ENCODE data around the gene SLC12A4. TPM values are rescaled to one million over a fixed set of nuclear protein-coding genes. Genes with fewer than 3 reads are reported as not detected.
A peak's percentile ranks its signal among the peaks of the same experiment; 100 is the strongest.
"Not testable (repeated sequence)": the region's sequence is repeated elsewhere in the genome, so short reads cannot be mapped to it uniquely, and the experiment has no call there.

Gene SLC12A4
- total and polyA plus RNA-seq, 4 donors, result 32.9 to 103 (median 65.9) TPM

DNA sequence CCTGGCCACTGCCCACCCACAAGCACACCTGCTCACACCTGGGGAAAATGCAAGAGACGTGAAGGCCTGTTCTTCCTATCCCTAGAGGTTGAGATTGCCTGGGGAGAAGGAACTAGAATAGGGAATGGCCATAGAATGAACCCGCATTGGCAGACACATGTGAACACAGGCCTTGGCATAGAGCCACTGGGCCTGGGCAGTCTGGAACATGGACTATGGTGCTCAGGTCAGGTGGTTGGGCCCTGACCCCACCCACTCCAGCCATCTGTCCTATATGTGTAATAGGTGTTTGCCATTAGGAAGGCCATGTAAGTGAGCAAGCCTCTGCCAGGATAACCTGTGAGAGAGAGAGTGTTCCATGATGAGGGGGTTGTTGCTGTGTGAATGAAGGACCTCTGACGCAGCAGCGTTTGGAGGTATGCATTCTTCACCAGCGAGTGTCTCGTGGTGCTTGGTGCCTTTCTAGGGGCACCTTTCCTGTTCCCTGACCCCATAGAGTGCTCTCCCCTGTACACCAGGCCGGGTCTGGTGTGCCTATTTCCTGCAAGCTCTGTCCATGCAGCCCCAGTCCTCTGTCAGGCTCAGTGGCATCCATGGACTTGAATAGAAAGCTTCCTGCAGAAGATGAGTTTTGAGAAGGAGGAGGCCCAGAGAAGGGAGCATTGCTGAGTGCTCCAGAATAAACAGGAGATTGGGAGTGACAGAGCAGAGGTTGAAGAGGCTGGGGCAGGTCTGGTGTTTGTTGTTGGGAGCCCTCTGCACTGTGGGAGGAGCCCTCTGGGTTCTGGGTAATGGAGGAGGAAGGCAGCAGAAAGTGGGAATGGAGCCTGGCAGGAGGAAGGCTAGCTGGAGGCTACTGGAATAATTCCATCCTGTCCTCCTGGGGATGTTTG lies 52.4 kb downstream of the SLC12A4 start:
- TF ChIP-seq, protein P1, sequence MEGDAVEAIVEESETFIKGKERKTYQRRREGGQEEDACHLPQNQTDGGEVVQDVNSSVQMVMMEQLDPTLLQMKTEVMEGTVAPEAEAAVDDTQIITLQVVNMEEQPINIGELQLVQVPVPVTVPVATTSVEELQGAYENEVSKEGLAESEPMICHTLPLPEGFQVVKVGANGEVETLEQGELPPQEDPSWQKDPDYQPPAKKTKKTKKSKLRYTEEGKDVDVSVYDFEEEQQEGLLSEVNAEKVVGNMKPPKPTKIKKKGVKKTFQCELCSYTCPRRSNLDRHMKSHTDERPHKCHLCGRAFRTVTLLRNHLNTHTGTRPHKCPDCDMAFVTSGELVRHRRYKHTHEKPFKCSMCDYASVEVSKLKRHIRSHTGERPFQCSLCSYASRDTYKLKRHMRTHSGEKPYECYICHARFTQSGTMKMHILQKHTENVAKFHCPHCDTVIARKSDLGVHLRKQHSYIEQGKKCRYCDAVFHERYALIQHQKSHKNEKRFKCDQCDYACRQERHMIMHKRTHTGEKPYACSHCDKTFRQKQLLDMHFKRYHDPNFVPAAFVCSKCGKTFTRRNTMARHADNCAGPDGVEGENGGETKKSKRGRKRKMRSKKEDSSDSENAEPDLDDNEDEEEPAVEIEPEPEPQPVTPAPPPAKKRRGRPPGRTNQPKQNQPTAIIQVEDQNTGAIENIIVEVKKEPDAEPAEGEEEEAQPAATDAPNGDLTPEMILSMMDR (IDR thresholded peaks at IDR 0.05; ENCODE audit: control extremely low read depth, extremely low read depth), result no peak
- peak overlapping the region in 1 of 2 donors; percentile 92 for H3K27ac ChIP-seq (ENCODE audit: low read depth in 1 of 2, low read length in 1 of 2)
- H3K9me3 ChIP-seq (ENCODE audit: control insufficient read depth in 4 of 4, insufficient read depth in 3 of 4, low read length in 3 of 4), result no peaks in the 10 kb centered on the region
- no peak for DNase-seq
- no peaks in the 10 kb centered on the region for H3K27me3 ChIP-seq (ENCODE audit: control insufficient read depth in 3 of 3, insufficient read depth in 3 of 3, low read length in 2 of 3)
- H3K36me3 ChIP-seq (ENCODE audit: control insufficient read depth in 4 of 4, insufficient read depth in 4 of 4, low read length in 4 of 4), result peaks cover 0 to 34% (median 21%) of the 10 kb centered on the region in 4 donors
- 77 to 94% methylated on average over 7 of the region's 7 CpGs for WGBS, 2 donors
- no peak for ATAC-seq (ENCODE audit: insufficient read depth, low FRiP score)
- H3K4me3 ChIP-seq, result no peak overlapping the region
- peaks cover 0 to 14% (median 3%) of the 10 kb centered on the region in 5 donors for H3K4me1 ChIP-seq (ENCODE audit: control insufficient read depth in 5 of 5, insufficient read depth in 5 of 5, low read length in 5 of 5)
- no peak overlapping the region for H3K9ac ChIP-seq (ENCODE audit: insufficient read depth in 1 of 2, low read length in 2 of 2)

DNA sequence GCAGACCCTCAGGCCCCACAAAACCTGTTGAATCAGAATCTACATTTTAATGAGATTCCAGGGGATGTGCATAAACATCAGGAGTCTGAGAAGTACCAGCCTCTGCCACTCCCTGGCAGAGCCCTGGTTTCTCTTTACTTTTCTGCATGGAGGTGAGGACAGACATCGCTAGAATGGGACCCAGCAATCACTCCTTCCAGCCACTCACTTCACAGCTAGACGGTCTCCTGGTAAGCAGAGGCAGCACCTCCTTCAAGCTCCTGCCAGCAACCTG lies 53.0 kb downstream of the SLC12A4 start:
- not testable (repeated sequence) for H3K9me3 ChIP-seq (ENCODE audit: control insufficient read depth in 4 of 4, insufficient read depth in 3 of 4, low read length in 3 of 4); H3K27me3 ChIP-seq (ENCODE audit: control insufficient read depth in 3 of 3, insufficient read depth in 3 of 3, low read length in 2 of 3); H3K4me3 ChIP-seq; H3K27ac ChIP-seq (ENCODE audit: low read depth in 1 of 2, low read length in 1 of 2); H3K9ac ChIP-seq (ENCODE audit: insufficient read depth in 1 of 2, low read length in 2 of 2); ATAC-seq (ENCODE audit: insufficient read depth, low FRiP score); DNase-seq
- Histone ChIP-seq H3K4me1 (ENCODE audit: control insufficient read depth in 5 of 5, insufficient read depth in 5 of 5, low read length in 5 of 5) (peaks cover 0 to 15% (median 3%) of the 10 kb centered on the region in 5 donors), H3K36me3 (ENCODE audit: control insufficient read depth in 4 of 4, insufficient read depth in 4 of 4, low read length in 4 of 4) (peaks cover 0 to 38% (median 24%) of the 10 kb centered on the region in 4 donors)
- 61 to 100% methylated on average over 1 to 2 of the region's 2 CpGs for WGBS, 2 donors

DNA sequence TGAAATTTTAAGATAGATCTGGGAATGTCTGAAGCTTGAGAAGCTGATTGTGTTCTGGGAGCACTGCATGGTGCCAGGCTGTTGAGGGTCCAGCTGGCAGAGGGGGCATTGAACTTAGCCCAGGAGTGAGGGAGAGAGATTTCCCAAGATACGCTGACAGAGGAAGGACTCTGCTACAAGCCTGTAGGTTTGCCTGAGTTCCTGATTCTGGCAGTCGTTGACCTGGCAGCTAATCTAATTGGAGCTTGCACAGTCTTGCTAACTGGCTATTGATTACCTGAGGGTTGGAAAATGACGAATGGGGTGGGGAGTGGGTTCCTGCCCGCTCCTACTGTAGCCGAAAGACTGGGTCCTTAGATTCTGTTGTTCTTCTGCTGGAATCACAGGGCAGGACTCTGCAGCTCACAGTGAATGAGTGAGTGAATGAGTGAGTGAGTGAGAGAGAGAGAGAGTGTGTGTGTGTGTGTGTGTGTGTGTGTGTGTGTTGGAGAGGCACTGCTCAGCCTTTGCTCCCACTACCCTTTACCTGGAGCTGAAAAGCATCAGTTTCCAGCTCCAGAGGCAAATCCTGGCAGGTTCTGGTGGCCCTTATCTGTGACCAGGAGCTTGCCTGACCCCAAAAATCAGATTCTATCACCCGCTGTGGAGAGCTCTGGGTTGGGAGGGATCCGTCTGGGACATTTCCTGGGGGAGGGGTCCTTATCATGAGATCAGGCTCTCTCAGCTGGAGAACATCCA lies 53.5 kb downstream of the SLC12A4 start:
- no peaks in the 10 kb centered on the region for H3K27me3 ChIP-seq (ENCODE audit: control insufficient read depth in 3 of 3, insufficient read depth in 3 of 3, low read length in 2 of 3)
- ATAC-seq (ENCODE audit: insufficient read depth, low FRiP score), result no peak
- peaks cover 0 to 15% (median 3%) of the 10 kb centered on the region in 5 donors for H3K4me1 ChIP-seq (ENCODE audit: control insufficient read depth in 5 of 5, insufficient read depth in 5 of 5, low read length in 5 of 5)
- no peak overlapping the region for H3K4me3 ChIP-seq
- H3K36me3 ChIP-seq (ENCODE audit: control insufficient read depth in 4 of 4, insufficient read depth in 4 of 4, low read length in 4 of 4), result peaks cover 0 to 40% (median 26%) of the 10 kb centered on the region in 4 donors
- 80 to 83% methylated on average over 7 of the region's 7 CpGs for WGBS, 2 donors
- no peak overlapping the region for H3K9ac ChIP-seq (ENCODE audit: insufficient read depth in 1 of 2, low read length in 2 of 2)
- TF ChIP-seq, protein P1 (IDR thresholded peaks at IDR 0.05; ENCODE audit: control extremely low read depth, extremely low read depth), result no peak
- peak overlapping the region in 1 of 2 donors; percentile 10 for H3K27ac ChIP-seq (ENCODE audit: low read depth in 1 of 2, low read length in 1 of 2)
- DNase-seq, result no peak
- no peaks in the 10 kb centered on the region for H3K9me3 ChIP-seq (ENCODE audit: control insufficient read depth in 4 of 4, insufficient read depth in 3 of 4, low read length in 3 of 4)

DNA sequence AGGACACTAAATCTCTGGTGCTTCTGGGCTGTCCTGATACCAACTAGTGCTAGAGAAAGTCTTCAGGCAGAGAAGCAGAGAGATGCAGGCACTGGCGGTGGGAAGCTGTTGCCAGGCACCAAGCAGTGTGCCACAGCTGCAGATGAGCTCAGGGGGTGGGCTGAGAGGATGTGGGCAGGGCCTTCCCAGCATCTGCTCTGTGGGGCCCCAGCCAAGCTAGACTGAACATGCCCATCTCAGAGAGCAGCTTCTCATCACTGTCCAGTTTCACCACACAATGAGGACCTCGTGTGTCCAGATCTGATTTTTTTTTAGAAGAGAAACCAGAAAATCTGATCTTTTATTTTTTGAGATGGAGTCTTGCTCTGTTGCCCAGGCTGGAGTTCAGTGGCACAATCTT lies 58.3 kb downstream of the SLC12A4 start:
- DNase-seq (no peak), ATAC-seq (ENCODE audit: insufficient read depth, low FRiP score) (no peak)
- TF ChIP-seq, protein P1 (IDR thresholded peaks at IDR 0.05; ENCODE audit: control extremely low read depth, extremely low read depth), result no peak
- Histone ChIP-seq H3K4me3 (no peak overlapping the region), H3K9ac (ENCODE audit: insufficient read depth in 1 of 2, low read length in 2 of 2) (no peak overlapping the region), H3K9me3 (ENCODE audit: control insufficient read depth in 4 of 4, insufficient read depth in 3 of 4, low read length in 3 of 4) (no peaks in the 10 kb centered on the region), H3K27me3 (ENCODE audit: control insufficient read depth in 3 of 3, insufficient read depth in 3 of 3, low read length in 2 of 3) (no peaks in the 10 kb centered on the region), H3K36me3 (ENCODE audit: control insufficient read depth in 4 of 4, insufficient read depth in 4 of 4, low read length in 4 of 4) (peaks cover 0 to 29% (median 19%) of the 10 kb centered on the region in 4 donors), H3K4me1 (ENCODE audit: control insufficient read depth in 5 of 5, insufficient read depth in 5 of 5, low read length in 5 of 5) (peaks cover 0 to 2% (median 0%) of the 10 kb centered on the region in 5 donors), H3K27ac (ENCODE audit: low read depth in 1 of 2, low read length in 1 of 2) (no peak overlapping the region)
- WGBS, 2 donors, result 57 to 65% methylated on average over 2 of the region's 2 CpGs

All from lung (tissue), 12 donors.